GM21723 (cell line): ENCODE results near the gene CALHM3.

ENCODE experiments used
- ATAC-seq: cut with Tn5 transposase; IDR thresholded peaks from one replicate; pipeline ENCODE4 v1.9.1; 2021; ENCODE audit warnings: mild to moderate bottlenecking, moderate library complexity; ENCODE audit not compliant: unreplicated experiment

CALHM3 gene

GRCh38 chr10:103475437-103475836 is 3.6 kb downstream of the CALHM3 start:
- no peak for ATAC-seq

GRCh38 chr10:103474077-103474476 is 5.0 kb downstream of the CALHM3 start:
- ATAC-seq: no peak

GRCh38 chr10:103473261-103473671 is 5.8 kb downstream of the CALHM3 start:
- no peak for ATAC-seq

- ATAC-seq: peak; percentile 28
Measured at GRCh38 chr10:103472005-103472404, 7.0 kb downstream of the CALHM3 start.

GRCh38 chr10:103470761-103471653 is 8.0 kb downstream of the CALHM3 start:
- ATAC-seq: peak; percentile 68

- ATAC-seq: no peak
Measured at GRCh38 chr10:103469201-103469600, 9.8 kb downstream of the CALHM3 start.

GRCh38 chr10:103467406-103467805 is 11.6 kb downstream of the CALHM3 start:
- ATAC-seq: peak; percentile 37

- ATAC-seq: no peak
Measured at GRCh38 chr10:103466734-103467133, 12.3 kb downstream of the CALHM3 start.

GRCh38 chr10:103465411-103466179 is 13.4 kb downstream of the CALHM3 start:
- ATAC-seq: no peak

GRCh38 chr10:103463499-103463898 is 15.5 kb downstream of the CALHM3 start:
- no peak for ATAC-seq

GRCh38 chr10:103459615-103460014 is 19.4 kb downstream of the CALHM3 start:
- no peak for ATAC-seq

- ATAC-seq: peak; percentile 77
Measured at GRCh38 chr10:103458720-103459119, 20.3 kb downstream of the CALHM3 start, which contains the start of gene CALHM1. CALHM1 (minus strand) TSS chr10:103458900; CDS start chr10:103458751, 149 bp downstream.

- no peak for ATAC-seq
Measured at GRCh38 chr10:103457896-103458583, 21.0 kb downstream of the CALHM3 start.

GRCh38 chr10:103457176-103457712 is 21.8 kb downstream of the CALHM3 start:
- no peak for ATAC-seq

- no peak for ATAC-seq
Measured at GRCh38 chr10:103456074-103456660, 22.9 kb downstream of the CALHM3 start.

- ATAC-seq: no peak
Measured at GRCh38 chr10:103455235-103455634, 23.8 kb downstream of the CALHM3 start.

- no peak for ATAC-seq
Measured at GRCh38 chr10:103454026-103454425, 25.0 kb downstream of the CALHM3 start.

- ATAC-seq: no peak
Measured at GRCh38 chr10:103452506-103453230, 26.4 kb downstream of the CALHM3 start.

- ATAC-seq: peak; percentile 70
Measured at GRCh38 chr10:103451831-103452505, 27.1 kb downstream of the CALHM3 start, which contains the start of gene CALHM2. CALHM2 (minus strand) TSS chr10:103452370; CDS start chr10:103449941, 2,429 bp downstream.
